Measurements from ENCODE around the gene ZNF280D. TPM values are rescaled to one million over a fixed set of nuclear protein-coding genes. Genes with fewer than 3 reads are reported as not detected.

Gene ZNF280D
- total RNA-seq, 3 donors from 2014 or later, result 66.1 to 94.8 (median 86.5) TPM

DNA sequence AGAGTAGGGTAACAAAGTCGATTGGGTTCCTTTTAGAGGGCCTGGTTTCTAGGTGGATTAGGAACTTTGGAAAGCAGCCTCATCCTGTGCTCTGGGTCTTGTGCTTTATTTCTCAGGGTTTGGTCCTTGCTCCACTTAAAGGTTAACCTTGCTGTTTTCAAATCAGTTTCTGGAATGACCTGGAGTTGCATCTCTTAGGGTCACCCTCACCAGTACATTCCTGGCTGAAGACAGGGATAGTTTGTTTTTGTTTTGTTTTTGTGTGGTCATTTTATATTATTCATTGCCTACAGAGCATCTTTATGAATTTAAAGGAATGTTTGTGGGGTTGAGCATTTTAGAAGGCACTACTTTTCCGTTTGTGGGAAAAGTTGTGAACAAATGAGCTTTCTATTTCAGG, 45.5 kb upstream of the ZNF280D start:
- Histone ChIP-seq H3K36me3 (no peaks in the 10 kb centered on the region), H3K9me3 (no peaks in the 10 kb centered on the region), H3K4me3 (no peak overlapping the region), H3K4me1 (no peaks in the 10 kb centered on the region), H3K27ac (no peak overlapping the region), H3K27me3 (no peaks in the 10 kb centered on the region)
- DNase-seq (ENCODE audit: low spot score in 2 of 2), result no peak
- TF ChIP-seq, protein P1, sequence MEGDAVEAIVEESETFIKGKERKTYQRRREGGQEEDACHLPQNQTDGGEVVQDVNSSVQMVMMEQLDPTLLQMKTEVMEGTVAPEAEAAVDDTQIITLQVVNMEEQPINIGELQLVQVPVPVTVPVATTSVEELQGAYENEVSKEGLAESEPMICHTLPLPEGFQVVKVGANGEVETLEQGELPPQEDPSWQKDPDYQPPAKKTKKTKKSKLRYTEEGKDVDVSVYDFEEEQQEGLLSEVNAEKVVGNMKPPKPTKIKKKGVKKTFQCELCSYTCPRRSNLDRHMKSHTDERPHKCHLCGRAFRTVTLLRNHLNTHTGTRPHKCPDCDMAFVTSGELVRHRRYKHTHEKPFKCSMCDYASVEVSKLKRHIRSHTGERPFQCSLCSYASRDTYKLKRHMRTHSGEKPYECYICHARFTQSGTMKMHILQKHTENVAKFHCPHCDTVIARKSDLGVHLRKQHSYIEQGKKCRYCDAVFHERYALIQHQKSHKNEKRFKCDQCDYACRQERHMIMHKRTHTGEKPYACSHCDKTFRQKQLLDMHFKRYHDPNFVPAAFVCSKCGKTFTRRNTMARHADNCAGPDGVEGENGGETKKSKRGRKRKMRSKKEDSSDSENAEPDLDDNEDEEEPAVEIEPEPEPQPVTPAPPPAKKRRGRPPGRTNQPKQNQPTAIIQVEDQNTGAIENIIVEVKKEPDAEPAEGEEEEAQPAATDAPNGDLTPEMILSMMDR (IDR thresholded peaks at IDR 0.05), result no peak
- TF ChIP-seq POLR2AphosphoS5 (IDR thresholded peaks at IDR 0.05) (no peak), POLR2A (IDR thresholded peaks at IDR 0.05) (no peak)
- intact Hi-C loops (cut with DNase I; ENCODE audit: low total_unique reads), result no loop called here

- no peaks in the 10 kb centered on the region for H3K9me3 ChIP-seq
- TF ChIP-seq POLR2AphosphoS5 (IDR thresholded peaks at IDR 0.05) (no peak), POLR2A (IDR thresholded peaks at IDR 0.05) (no peak)
- TF ChIP-seq, protein P1 (IDR thresholded peaks at IDR 0.05), result no peak
- H3K27me3 ChIP-seq, result no peaks in the 10 kb centered on the region
- no peak overlapping the region for H3K4me3 ChIP-seq
- DNase-seq (ENCODE audit: low spot score in 2 of 2), result no peak
- H3K27ac ChIP-seq, result no peak overlapping the region
- no peaks in the 10 kb centered on the region for H3K4me1 ChIP-seq
- intact Hi-C loops (cut with DNase I; ENCODE audit: low total_unique reads), result no loop called here
- no peaks in the 10 kb centered on the region for H3K36me3 ChIP-seq
These were observed 43.5 kb upstream of the ZNF280D start for GRCh38 chr15:56776839-56777238.

- Histone ChIP-seq H3K27ac (peak overlapping the region; percentile 54 to 58), H3K9me3 (no peaks in the 10 kb centered on the region), H3K36me3 (no peaks in the 10 kb centered on the region), H3K27me3 (no peaks in the 10 kb centered on the region), H3K4me1 (no peaks in the 10 kb centered on the region), H3K4me3 (no peak overlapping the region)
- intact Hi-C loops (cut with DNase I; ENCODE audit: low total_unique reads), result no loop called here
- TF ChIP-seq, protein P1 (IDR thresholded peaks at IDR 0.05), result no peak
- TF ChIP-seq POLR2A (IDR thresholded peaks at IDR 0.05) (no peak), POLR2AphosphoS5 (IDR thresholded peaks at IDR 0.05) (no peak)
- no peak for DNase-seq (ENCODE audit: low spot score in 2 of 2)
These were observed 42.3 kb upstream of the ZNF280D start for GRCh38 chr15:56775641-56776040.

GRCh38 chr15:56774356-56774755, 41.0 kb upstream of the ZNF280D start:
- Histone ChIP-seq H3K36me3 (no peaks in the 10 kb centered on the region), H3K27me3 (no peaks in the 10 kb centered on the region), H3K9me3 (no peaks in the 10 kb centered on the region), H3K4me3 (no peak overlapping the region), H3K4me1 (no peaks in the 10 kb centered on the region), H3K27ac (no peak overlapping the region)
- no peak for TF ChIP-seq POLR2A (IDR thresholded peaks at IDR 0.05)
- TF ChIP-seq POLR2AphosphoS5 (IDR thresholded peaks at IDR 0.05), result no peak
- TF ChIP-seq, protein P1 (IDR thresholded peaks at IDR 0.05), result no peak
- DNase-seq (ENCODE audit: low spot score in 2 of 2), result no peak
- intact Hi-C loops (cut with DNase I; ENCODE audit: low total_unique reads), result no loop called here

DNA sequence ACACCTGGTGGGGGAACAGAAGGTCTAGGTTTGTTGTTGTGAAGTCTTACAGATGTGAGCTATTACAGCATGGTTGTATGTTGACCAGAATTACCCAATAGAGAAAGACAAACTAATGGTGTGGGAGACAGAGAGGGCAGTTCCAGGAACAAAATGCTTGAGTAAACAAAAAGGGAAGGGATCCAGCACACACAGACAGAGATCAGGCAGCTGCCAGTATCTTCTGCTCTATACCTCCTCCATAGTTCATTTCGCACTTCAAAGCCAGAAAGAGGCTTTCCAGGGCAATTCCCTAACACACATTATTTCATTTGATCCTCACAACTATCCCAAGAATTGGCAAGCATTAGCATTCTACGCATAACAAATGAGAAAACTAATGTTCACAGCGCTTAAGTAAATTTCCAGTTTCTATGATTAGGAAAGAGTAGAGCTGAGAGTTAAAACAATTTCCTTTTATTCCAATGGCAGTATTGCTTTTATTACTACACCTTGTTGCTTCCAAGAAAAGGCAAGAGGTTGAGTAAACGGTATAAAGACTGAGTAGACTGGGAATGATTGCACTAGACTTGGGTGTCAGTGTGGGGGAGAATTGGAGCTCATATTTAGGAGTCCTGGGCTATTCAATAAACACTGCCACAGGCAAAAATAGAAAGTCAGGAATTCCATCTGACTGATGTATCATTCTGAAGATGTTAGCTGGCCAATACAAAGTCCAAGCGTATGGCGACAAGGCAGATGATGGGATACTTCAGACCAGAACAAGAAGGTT, 39.7 kb upstream of the ZNF280D start:
- Histone ChIP-seq H3K36me3 (no peaks in the 10 kb centered on the region), H3K9me3 (no peaks in the 10 kb centered on the region), H3K4me3 (peak overlapping the region in 1 of 3 donors; percentile 30), H3K4me1 (no peaks in the 10 kb centered on the region), H3K27ac (peak overlapping the region; percentile 76 to 85), H3K27me3 (no peaks in the 10 kb centered on the region)
- intact Hi-C loops (cut with DNase I; ENCODE audit: low total_unique reads), result no loop called here
- no peak for DNase-seq (ENCODE audit: low spot score in 2 of 2)
- TF ChIP-seq POLR2A (IDR thresholded peaks at IDR 0.05), result no peak
- TF ChIP-seq POLR2AphosphoS5 (IDR thresholded peaks at IDR 0.05), result peak in 1 of 3 donors; percentile 23
- TF ChIP-seq, protein P1 (IDR thresholded peaks at IDR 0.05), result no peak
